ENCODE measurements around the gene CEP57. TPM values are rescaled to one million over a fixed set of nuclear protein-coding genes. Genes with fewer than 3 reads are reported as not detected.

CEP57 gene
- total and polyA plus RNA-seq, 2 donors (not counting 1 experiment from before 2014, with no cell fraction given) = 19.0 to 82.9 TPM

DNA sequence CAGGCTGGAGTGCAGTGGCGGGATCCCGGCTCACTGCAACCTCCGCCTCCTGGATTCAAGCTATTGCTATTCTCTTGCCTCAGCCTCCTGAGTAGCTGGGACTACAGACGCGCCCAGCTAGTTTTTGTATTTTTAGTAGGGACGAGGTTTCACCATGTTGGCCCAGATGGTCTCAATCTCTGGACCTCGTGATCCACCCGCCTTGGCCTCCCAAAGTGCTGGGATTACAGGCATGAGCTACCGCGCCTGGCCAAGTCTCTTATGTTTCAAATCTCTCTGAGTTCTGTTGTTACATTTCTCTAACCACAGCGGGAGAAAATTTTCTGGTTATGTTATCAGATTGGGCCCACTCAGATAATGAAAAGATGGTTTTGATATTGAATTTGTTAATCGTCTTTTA is 10.1 kb downstream of the CEP57 start:
- Histone ChIP-seq H2AFZ (ENCODE audit: insufficient read depth, low read depth, low read length, poor library complexity, severe bottlenecking) (no peak overlapping the region), H3K4me2 (replicated peaks; ENCODE audit: low read depth, low read length, poor library complexity, severe bottlenecking) (no peak overlapping the region), H3K27ac (ENCODE audit: low read length in 2 of 2) (no peak overlapping the region), H3K27me3 (replicated peaks in 1 of 4; ENCODE audit: control extremely low read depth in 1 of 4, control insufficient read depth in 3 of 4, insufficient read depth in 4 of 4, low read length in 3 of 4) (no peaks in the 10 kb centered on the region), H4K20me1 (ENCODE audit: control insufficient read depth, insufficient read depth, low read length, poor library complexity, severe bottlenecking) (peaks cover 11% of the 10 kb centered on the region), H3K36me3 (replicated peaks in 1 of 2; ENCODE audit: control extremely low read depth in 1 of 2, control insufficient read depth in 1 of 2, extremely low read depth in 1 of 2, insufficient read depth in 2 of 2, low read length in 1 of 2) (peaks cover 11 to 39% of the 10 kb centered on the region in 2 experiments), H3K4me1 (ENCODE audit: control insufficient read depth in 2 of 2, insufficient read depth in 2 of 2, low read length in 2 of 2) (no peaks in the 10 kb centered on the region), H3K79me2 (ENCODE audit: control insufficient read depth, insufficient read depth, low read length) (peaks cover 25% of the 10 kb centered on the region), H3K9me3 (ENCODE audit: control extremely low read depth in 1 of 3, control insufficient read depth in 2 of 3, insufficient read depth in 1 of 3, low read length in 2 of 3) (no peaks in the 10 kb centered on the region), H3K9ac (ENCODE audit: low read length) (no peak overlapping the region), H3K4me3 (ENCODE audit: control extremely low read depth in 1 of 5, extremely low read depth in 1 of 5, insufficient read depth in 1 of 5, low read depth in 2 of 5, low read length in 4 of 5) (no peak overlapping the region)
- POLR2A ChIA-PET = no interaction called here
- peaks cover 6% of the 10 kb centered on the region for H3K4me1 Mint-ChIP-seq
- H3K4me3 Mint-ChIP-seq = no peak overlapping the region
- H3K27me3 Mint-ChIP-seq = no peaks in the 10 kb centered on the region
- TF ChIP-seq, protein P1, sequence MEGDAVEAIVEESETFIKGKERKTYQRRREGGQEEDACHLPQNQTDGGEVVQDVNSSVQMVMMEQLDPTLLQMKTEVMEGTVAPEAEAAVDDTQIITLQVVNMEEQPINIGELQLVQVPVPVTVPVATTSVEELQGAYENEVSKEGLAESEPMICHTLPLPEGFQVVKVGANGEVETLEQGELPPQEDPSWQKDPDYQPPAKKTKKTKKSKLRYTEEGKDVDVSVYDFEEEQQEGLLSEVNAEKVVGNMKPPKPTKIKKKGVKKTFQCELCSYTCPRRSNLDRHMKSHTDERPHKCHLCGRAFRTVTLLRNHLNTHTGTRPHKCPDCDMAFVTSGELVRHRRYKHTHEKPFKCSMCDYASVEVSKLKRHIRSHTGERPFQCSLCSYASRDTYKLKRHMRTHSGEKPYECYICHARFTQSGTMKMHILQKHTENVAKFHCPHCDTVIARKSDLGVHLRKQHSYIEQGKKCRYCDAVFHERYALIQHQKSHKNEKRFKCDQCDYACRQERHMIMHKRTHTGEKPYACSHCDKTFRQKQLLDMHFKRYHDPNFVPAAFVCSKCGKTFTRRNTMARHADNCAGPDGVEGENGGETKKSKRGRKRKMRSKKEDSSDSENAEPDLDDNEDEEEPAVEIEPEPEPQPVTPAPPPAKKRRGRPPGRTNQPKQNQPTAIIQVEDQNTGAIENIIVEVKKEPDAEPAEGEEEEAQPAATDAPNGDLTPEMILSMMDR (IDR thresholded peaks at IDR 0.05) = no peak
- TF ChIP-seq EZH2 (IDR thresholded peaks at IDR 0.05; ENCODE audit: borderline replicate concordance, insufficient read depth, low read depth, low read length, poor library complexity, severe bottlenecking) = no peak
- CTCF ChIA-PET = interaction anchor here (0.8 kb wide), 1 partner anchor 663 kb away, joined by 4 read pairs; no protein-coding TSS in a partner anchor
- H3K27ac Mint-ChIP-seq = no peak overlapping the region
- intact Hi-C loops (cut with micrococcal nuclease) = no loop called here
- ATAC-seq (ENCODE audit: low read depth) (no peak), DNase-seq (no peak)
- no peaks in the 10 kb centered on the region for H3K9me3 Mint-ChIP-seq (ENCODE audit: insufficient read depth)
- WGBS (ENCODE audit: insufficient coverage) = 100% methylated on average over 1 of the region's 12 CpGs

DNA sequence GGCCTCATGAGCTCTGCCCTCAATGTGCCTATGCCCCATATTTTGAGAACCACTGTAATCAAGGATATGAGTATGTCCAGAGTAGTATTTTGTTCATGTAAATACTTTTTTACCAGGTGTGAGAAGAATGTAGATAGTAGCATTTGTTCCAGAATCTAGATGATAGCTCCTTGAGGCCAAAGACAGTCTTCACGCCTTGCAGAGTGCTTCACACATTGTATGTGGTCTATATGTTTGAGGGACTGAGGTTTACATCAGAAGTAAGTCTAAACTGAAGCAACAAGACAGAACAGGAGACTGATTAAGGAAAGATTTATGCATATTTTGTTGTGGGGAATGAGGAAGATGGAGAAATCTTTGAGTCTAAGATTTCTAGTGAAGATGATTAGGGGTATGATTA is 12.5 kb downstream of the CEP57 start:
- Histone ChIP-seq H3K36me3 (replicated peaks in 1 of 2; ENCODE audit: control extremely low read depth in 1 of 2, control insufficient read depth in 1 of 2, extremely low read depth in 1 of 2, insufficient read depth in 2 of 2, low read length in 1 of 2) (peaks cover 11 to 39% of the 10 kb centered on the region in 2 experiments), H3K4me2 (replicated peaks; ENCODE audit: low read depth, low read length, poor library complexity, severe bottlenecking) (no peak overlapping the region), H3K79me2 (ENCODE audit: control insufficient read depth, insufficient read depth, low read length) (peaks cover 2% of the 10 kb centered on the region), H3K9ac (ENCODE audit: low read length) (no peak overlapping the region), H4K20me1 (ENCODE audit: control insufficient read depth, insufficient read depth, low read length, poor library complexity, severe bottlenecking) (no peaks in the 10 kb centered on the region), H3K9me3 (ENCODE audit: control extremely low read depth in 1 of 3, control insufficient read depth in 2 of 3, insufficient read depth in 1 of 3, low read length in 2 of 3) (no peaks in the 10 kb centered on the region), H2AFZ (ENCODE audit: insufficient read depth, low read depth, low read length, poor library complexity, severe bottlenecking) (no peak overlapping the region), H3K4me1 (ENCODE audit: control insufficient read depth in 2 of 2, insufficient read depth in 2 of 2, low read length in 2 of 2) (no peaks in the 10 kb centered on the region), H3K27me3 (replicated peaks in 1 of 4; ENCODE audit: control extremely low read depth in 1 of 4, control insufficient read depth in 3 of 4, insufficient read depth in 4 of 4, low read length in 3 of 4) (no peaks in the 10 kb centered on the region), H3K4me3 (ENCODE audit: control extremely low read depth in 1 of 5, extremely low read depth in 1 of 5, insufficient read depth in 1 of 5, low read depth in 2 of 5, low read length in 4 of 5) (no peak overlapping the region), H3K27ac (ENCODE audit: low read length in 2 of 2) (no peak overlapping the region)
- no peak overlapping the region for H3K4me3 Mint-ChIP-seq
- intact Hi-C loops (cut with micrococcal nuclease) = no loop called here
- no peak overlapping the region for H3K27ac Mint-ChIP-seq
- 100% methylated on average over 1 of the region's 1 CpG for WGBS (ENCODE audit: insufficient coverage)
- DNase-seq (no peak), ATAC-seq (ENCODE audit: low read depth) (no peak)
- no peaks in the 10 kb centered on the region for H3K9me3 Mint-ChIP-seq (ENCODE audit: insufficient read depth)
- CTCF ChIA-PET = no interaction called here
- no peaks in the 10 kb centered on the region for H3K27me3 Mint-ChIP-seq
- TF ChIP-seq, protein P1 (IDR thresholded peaks at IDR 0.05) = no peak
- POLR2A ChIA-PET = no interaction called here
- peaks cover 2% of the 10 kb centered on the region for H3K4me1 Mint-ChIP-seq

All from B cell (primary cell).